ENCODE data around the gene MYO10. TPM values are rescaled to one million over a fixed set of nuclear protein-coding genes. Genes with fewer than 3 reads are reported as not detected.

The MYO10 gene
- total and polyA plus RNA-seq, 8 donors = 32.6 to 71.5 (median 65.0) TPM

- no peak for DNase-seq
- no peaks in the 10 kb centered on the region for H3K36me3 ChIP-seq
- no peak overlapping the region for H3K27ac ChIP-seq
- no peak for TF ChIP-seq CTCF (IDR thresholded peaks at IDR 0.05)
- H3K9me3 ChIP-seq = no peaks in the 10 kb centered on the region
- no peak overlapping the region for H3K4me3 ChIP-seq
- H3K4me1 ChIP-seq = no peaks in the 10 kb centered on the region
- intact Hi-C loops (cut with DNase I) = loop anchor here in 1 of 2 donors (10.0 kb wide), 1 partner anchor 135 kb away; the partner anchor contains the start of gene MYO10
- H3K27me3 ChIP-seq = no peaks in the 10 kb centered on the region
- no peak for ATAC-seq
Measured at GRCh38 chr5:16799796-16800195, 136.3 kb downstream of the MYO10 start.

GRCh38 chr5:16797951-16798350 is 138.1 kb downstream of the MYO10 start:
- Histone ChIP-seq H3K27ac (no peak overlapping the region), H3K4me3 (no peak overlapping the region), H3K27me3 (no peaks in the 10 kb centered on the region), H3K9me3 (no peaks in the 10 kb centered on the region), H3K36me3 (no peaks in the 10 kb centered on the region), H3K4me1 (no peaks in the 10 kb centered on the region)
- DNase-seq (no peak), ATAC-seq (no peak)
- TF ChIP-seq CTCF (IDR thresholded peaks at IDR 0.05) = no peak
- intact Hi-C loops (cut with DNase I) = loop anchor here in 1 of 2 donors (10.0 kb wide), 1 partner anchor 137 kb away; the partner anchor contains the start of gene MYO10

GRCh38 chr5:16794269-16794913 is 141.7 kb downstream of the MYO10 start:
- TF ChIP-seq CTCF (IDR thresholded peaks at IDR 0.05) = no peak
- no peaks in the 10 kb centered on the region for H3K9me3 ChIP-seq
- no peaks in the 10 kb centered on the region for H3K27me3 ChIP-seq
- DNase-seq (peak in 1 of 4 donors; percentile 74), ATAC-seq (no peak)
- no peak overlapping the region for H3K27ac ChIP-seq
- no peaks in the 10 kb centered on the region for H3K36me3 ChIP-seq
- peaks cover 0 to 4% of the 10 kb centered on the region in 2 donors for H3K4me1 ChIP-seq
- intact Hi-C loops (cut with DNase I) = loop anchor here in 1 of 2 donors (10.0 kb wide), 1 partner anchor 140 kb away; the partner anchor contains the start of gene MYO10
- H3K4me3 ChIP-seq = no peak overlapping the region

GRCh38 chr5:16792598-16793275 is 143.4 kb downstream of the MYO10 start:
- Histone ChIP-seq H3K27ac (no peak overlapping the region), H3K27me3 (no peaks in the 10 kb centered on the region), H3K36me3 (no peaks in the 10 kb centered on the region), H3K4me1 (peaks cover 0 to 4% of the 10 kb centered on the region in 2 donors), H3K4me3 (no peak overlapping the region), H3K9me3 (no peaks in the 10 kb centered on the region)
- DNase-seq = no peak
- TF ChIP-seq CTCF (IDR thresholded peaks at IDR 0.05) = no peak
- no peak for ATAC-seq
- intact Hi-C loops (cut with DNase I) = loop anchor here in 1 of 2 donors (10.0 kb wide), 1 partner anchor 142 kb away; the partner anchor contains the start of gene MYO10

All from left lung (tissue), 10 donors.